ENCODE data around the gene UBC.

GRCh38 chr12:124898200-124898922, 16.1 kb downstream of the UBC start:
- TF ChIP-seq, protein P1, sequence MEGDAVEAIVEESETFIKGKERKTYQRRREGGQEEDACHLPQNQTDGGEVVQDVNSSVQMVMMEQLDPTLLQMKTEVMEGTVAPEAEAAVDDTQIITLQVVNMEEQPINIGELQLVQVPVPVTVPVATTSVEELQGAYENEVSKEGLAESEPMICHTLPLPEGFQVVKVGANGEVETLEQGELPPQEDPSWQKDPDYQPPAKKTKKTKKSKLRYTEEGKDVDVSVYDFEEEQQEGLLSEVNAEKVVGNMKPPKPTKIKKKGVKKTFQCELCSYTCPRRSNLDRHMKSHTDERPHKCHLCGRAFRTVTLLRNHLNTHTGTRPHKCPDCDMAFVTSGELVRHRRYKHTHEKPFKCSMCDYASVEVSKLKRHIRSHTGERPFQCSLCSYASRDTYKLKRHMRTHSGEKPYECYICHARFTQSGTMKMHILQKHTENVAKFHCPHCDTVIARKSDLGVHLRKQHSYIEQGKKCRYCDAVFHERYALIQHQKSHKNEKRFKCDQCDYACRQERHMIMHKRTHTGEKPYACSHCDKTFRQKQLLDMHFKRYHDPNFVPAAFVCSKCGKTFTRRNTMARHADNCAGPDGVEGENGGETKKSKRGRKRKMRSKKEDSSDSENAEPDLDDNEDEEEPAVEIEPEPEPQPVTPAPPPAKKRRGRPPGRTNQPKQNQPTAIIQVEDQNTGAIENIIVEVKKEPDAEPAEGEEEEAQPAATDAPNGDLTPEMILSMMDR (IDR thresholded peaks at IDR 0.05; ENCODE audit: low read depth, low read length), result peak; percentile 73
- no peak for TF ChIP-seq POLR2A (IDR thresholded peaks at IDR 0.05; ENCODE audit: extremely low read depth, insufficient read length)
- TF ChIP-seq MAX (IDR thresholded peaks at IDR 0.05; ENCODE audit: low read depth, low read length), result no peak
